ENCODE data around the gene BTNL8.

BTNL8 gene, protein sequence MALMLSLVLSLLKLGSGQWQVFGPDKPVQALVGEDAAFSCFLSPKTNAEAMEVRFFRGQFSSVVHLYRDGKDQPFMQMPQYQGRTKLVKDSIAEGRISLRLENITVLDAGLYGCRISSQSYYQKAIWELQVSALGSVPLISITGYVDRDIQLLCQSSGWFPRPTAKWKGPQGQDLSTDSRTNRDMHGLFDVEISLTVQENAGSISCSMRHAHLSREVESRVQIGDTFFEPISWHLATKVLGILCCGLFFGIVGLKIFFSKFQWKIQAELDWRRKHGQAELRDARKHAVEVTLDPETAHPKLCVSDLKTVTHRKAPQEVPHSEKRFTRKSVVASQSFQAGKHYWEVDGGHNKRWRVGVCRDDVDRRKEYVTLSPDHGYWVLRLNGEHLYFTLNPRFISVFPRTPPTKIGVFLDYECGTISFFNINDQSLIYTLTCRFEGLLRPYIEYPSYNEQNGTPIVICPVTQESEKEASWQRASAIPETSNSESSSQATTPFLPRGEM

GRCh38 chr5:180898621-180899246, at the start of gene BTNL8:
Gene BTNL8, plus strand, starts transcription at chr5:180899159. Its CDS starts 152 bp downstream, at chr5:180899311.
- TF ChIP-seq CTCF (IDR thresholded peaks at IDR 0.05; ENCODE audit: low read depth, low read length, missing control alignments): no peak
- H3K4me3 ChIP-seq (ENCODE audit: low read depth, low read length): no peak within 1 kb of the TSS
- no peak for DNase-seq (ENCODE audit: low read depth)

DNA sequence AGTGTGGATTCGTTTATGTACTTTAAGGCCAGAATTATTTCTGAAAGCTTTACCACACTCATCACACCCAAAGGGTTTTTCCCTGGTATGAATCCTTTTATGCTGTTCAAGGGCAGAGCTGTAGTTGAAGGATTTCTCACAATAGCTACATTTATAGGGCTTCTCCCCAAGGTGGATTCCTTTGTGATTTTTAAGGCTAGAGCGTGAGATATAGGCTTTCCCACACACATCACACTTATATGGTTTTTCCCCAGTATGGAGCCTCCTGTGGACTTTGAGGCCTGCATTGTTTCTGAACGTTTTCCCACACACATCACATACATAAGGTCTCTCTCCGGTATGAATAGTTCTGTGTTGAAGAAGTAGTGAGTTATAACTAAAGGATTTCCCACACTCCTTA, 49.1 kb upstream of the BTNL8 start:
- no peak overlapping the region for H3K4me3 ChIP-seq (ENCODE audit: low read depth, low read length)
- TF ChIP-seq CTCF (IDR thresholded peaks at IDR 0.05; ENCODE audit: low read depth, low read length, missing control alignments): no peak
- no peak for DNase-seq (ENCODE audit: low read depth)

DNA sequence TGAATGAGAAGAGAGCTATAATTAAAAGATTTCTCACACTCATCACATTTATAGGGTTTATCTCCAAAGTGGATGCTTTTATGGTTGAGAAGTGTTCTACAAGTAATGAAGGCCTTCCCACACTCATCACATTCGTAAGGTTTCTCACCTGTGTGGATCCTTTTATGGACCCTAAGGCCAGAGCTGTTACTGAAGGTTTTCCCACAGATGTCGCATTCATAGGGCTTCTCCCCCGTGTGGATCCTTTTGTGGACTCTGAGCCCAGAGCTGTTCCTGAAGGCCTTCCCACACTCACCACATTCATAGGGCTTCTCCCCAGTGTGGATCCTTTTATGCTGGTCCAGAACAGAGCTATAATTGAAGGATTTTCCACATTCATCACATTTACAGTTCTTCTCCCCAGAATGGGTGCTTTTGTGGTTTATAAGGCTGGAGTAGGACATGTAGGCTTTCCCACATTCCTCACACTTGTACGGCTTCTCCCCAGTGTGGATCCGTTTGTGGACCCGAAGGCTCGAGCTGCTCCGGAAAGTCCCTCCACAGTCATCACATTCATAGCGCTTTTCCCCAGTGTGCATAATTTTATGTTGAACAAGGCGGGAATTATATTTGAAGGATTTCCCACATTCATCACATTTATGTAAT, 48.4 kb upstream of the BTNL8 start:
- no peak for DNase-seq (ENCODE audit: low read depth)
- TF ChIP-seq CTCF (IDR thresholded peaks at IDR 0.05; ENCODE audit: low read depth, low read length, missing control alignments): no peak
- H3K4me3 ChIP-seq (ENCODE audit: low read depth, low read length): no peak overlapping the region

DNA sequence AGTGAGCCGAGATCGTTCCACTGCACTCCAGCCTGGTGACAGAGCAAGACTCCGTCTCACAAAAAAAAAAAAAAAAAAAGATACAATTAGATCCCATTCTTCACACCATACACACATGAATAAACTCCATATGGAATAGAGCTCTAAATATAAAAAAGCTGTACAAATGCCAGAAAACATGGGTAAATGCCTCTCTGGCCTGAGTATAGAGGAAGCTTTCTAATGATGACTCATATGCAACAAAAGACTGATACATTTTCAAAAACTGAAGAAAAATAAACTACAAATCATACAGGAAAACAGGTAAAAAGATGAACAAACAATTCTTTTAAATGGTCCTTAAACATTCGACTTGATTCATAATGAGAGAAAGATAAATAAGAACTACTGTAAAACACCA, 46.5 kb upstream of the BTNL8 start:
- TF ChIP-seq CTCF (IDR thresholded peaks at IDR 0.05; ENCODE audit: low read depth, low read length, missing control alignments): no peak
- no peak overlapping the region for H3K4me3 ChIP-seq (ENCODE audit: low read depth, low read length)
- DNase-seq (ENCODE audit: low read depth): no peak

DNA sequence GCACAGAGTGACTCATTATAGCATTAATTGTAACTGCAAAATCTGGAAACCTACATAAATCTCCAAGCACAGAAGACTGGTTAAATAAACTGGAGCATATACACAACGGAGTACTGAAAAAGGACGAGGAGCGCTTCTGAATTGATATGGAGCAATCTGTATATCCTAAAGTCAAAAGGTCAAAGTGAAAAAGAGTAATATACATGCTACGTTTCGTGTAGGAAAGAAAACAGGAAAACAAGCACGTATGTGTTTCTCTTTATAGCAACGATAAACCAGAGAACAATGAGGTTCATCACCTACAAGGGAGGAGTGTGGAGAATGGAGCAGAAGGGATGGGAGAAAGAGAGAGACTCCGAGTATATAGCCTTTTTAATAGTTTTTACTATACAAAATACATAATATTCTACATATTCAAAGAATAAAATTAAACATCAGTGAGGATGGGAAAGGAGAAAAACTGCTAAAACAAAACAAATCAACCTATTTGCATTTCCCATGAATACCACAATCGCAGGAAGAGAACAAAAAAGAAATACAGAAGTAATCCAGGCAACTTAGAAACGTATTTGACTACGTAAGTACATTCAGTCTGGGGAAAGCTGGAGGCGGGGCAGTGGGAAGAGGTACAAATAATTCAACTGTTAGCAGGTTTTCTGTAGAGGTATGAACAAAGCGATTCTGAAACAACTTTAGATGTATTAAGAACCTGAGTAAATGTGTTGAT, 45.7 kb upstream of the BTNL8 start:
- no peak overlapping the region for H3K4me3 ChIP-seq (ENCODE audit: low read depth, low read length)
- DNase-seq (ENCODE audit: low read depth): no peak
- no peak for TF ChIP-seq CTCF (IDR thresholded peaks at IDR 0.05; ENCODE audit: low read depth, low read length, missing control alignments)

GRCh38 chr5:180853848-180854176, 45.1 kb upstream of the BTNL8 start:
- no peak overlapping the region for H3K4me3 ChIP-seq (ENCODE audit: low read depth, low read length)
- DNase-seq (ENCODE audit: low read depth): no peak
- TF ChIP-seq CTCF (IDR thresholded peaks at IDR 0.05; ENCODE audit: low read depth, low read length, missing control alignments): no peak

All from GM12864 (cell line).